ENCODE results near the gene CDYL.

- TF ChIP-seq CTCF (IDR thresholded peaks at IDR 0.05), result no peak
- no peak for TF ChIP-seq POLR2AphosphoS5 (IDR thresholded peaks at IDR 0.05)
- TF ChIP-seq POLR2A (IDR thresholded peaks at IDR 0.05), result no peak
Observed at GRCh38 chr6:4828187-4828698, 52.0 kb downstream of the CDYL start.
